ENCODE measurements around the gene LZIC.

LZIC gene

GRCh38 chr1:9912264-9912936 lies 30.8 kb downstream of the LZIC start:
- no peak for DNase-seq (ENCODE audit: low read depth, low spot score)
- no peak overlapping the region for H3K27ac ChIP-seq

GRCh38 chr1:9910423-9911178 lies 32.6 kb downstream of the LZIC start:
- peak overlapping the region; percentile 85 for H3K27ac ChIP-seq
- DNase-seq (ENCODE audit: low read depth, low spot score), result peak; percentile 93

GRCh38 chr1:9910076-9910422 lies 33.1 kb downstream of the LZIC start, which contains the start of gene CTNNBIP1:
Gene CTNNBIP1 (minus strand): TSS chr1:9910269. CDS start chr1:9872064, 38,205 bp downstream.
- peak within 1 kb of the TSS; percentile 85 for H3K27ac ChIP-seq
- no peak for DNase-seq (ENCODE audit: low read depth, low spot score)

GRCh38 chr1:9909234-9910046 lies 33.8 kb downstream of the LZIC start:
- DNase-seq (ENCODE audit: low read depth, low spot score), result no peak
- peak overlapping the region; percentile 85 for H3K27ac ChIP-seq

- H3K27ac ChIP-seq, result peak overlapping the region; percentile 85
- no peak for DNase-seq (ENCODE audit: low read depth, low spot score)
These were observed 34.3 kb downstream of the LZIC start for GRCh38 chr1:9908871-9909233.

- no peak for DNase-seq (ENCODE audit: low read depth, low spot score)
- peak overlapping the region; percentile 85 for H3K27ac ChIP-seq
These were observed 35.8 kb downstream of the LZIC start for GRCh38 chr1:9907441-9907840.

GRCh38 chr1:9906466-9906865 lies 36.7 kb downstream of the LZIC start:
- no peak overlapping the region for H3K27ac ChIP-seq
- no peak for DNase-seq (ENCODE audit: low read depth, low spot score)

GRCh38 chr1:9905010-9905409 lies 38.2 kb downstream of the LZIC start:
- H3K27ac ChIP-seq, result no peak overlapping the region
- no peak for DNase-seq (ENCODE audit: low read depth, low spot score)

GRCh38 chr1:9904596-9904995 lies 38.6 kb downstream of the LZIC start:
- H3K27ac ChIP-seq, result no peak overlapping the region

GRCh38 chr1:9903801-9904527 lies 39.2 kb downstream of the LZIC start:
- no peak overlapping the region for H3K27ac ChIP-seq
- DNase-seq (ENCODE audit: low read depth, low spot score), result no peak

More at GRCh38 chr1:9904596-9904995, 38.6 kb downstream of the LZIC start:
- no peak for DNase-seq (ENCODE audit: low read depth, low spot score)

- DNase-seq (ENCODE audit: low read depth, low spot score), result no peak
These were observed 41.1 kb downstream of the LZIC start for GRCh38 chr1:9902060-9902452.

GRCh38 chr1:9901148-9902059 lies 41.8 kb downstream of the LZIC start:
- peak overlapping the region; percentile 62 for H3K27ac ChIP-seq
- DNase-seq (ENCODE audit: low read depth, low spot score), result no peak

More at GRCh38 chr1:9902060-9902452, 41.1 kb downstream of the LZIC start:
- H3K27ac ChIP-seq, result peak overlapping the region; percentile 62

GRCh38 chr1:9900142-9901043 lies 42.8 kb downstream of the LZIC start:
- DNase-seq (ENCODE audit: low read depth, low spot score), result no peak
- peak overlapping the region; percentile 62 for H3K27ac ChIP-seq

GRCh38 chr1:9894115-9894514 lies 49.1 kb downstream of the LZIC start:
- peak overlapping the region; percentile 99 for H3K27ac ChIP-seq
- no peak for DNase-seq (ENCODE audit: low read depth, low spot score)

GRCh38 chr1:9892563-9893528 lies 50.3 kb downstream of the LZIC start:
- peak; percentile 90 for DNase-seq (ENCODE audit: low read depth, low spot score)
- H3K27ac ChIP-seq, result peak overlapping the region; percentile 99

- DNase-seq (ENCODE audit: low read depth, low spot score), result no peak
- peak overlapping the region; percentile 99 for H3K27ac ChIP-seq
These were observed 52.0 kb downstream of the LZIC start for GRCh38 chr1:9891207-9891606.

GRCh38 chr1:9890224-9890731 lies 52.9 kb downstream of the LZIC start:
- H3K27ac ChIP-seq, result peak overlapping the region; percentile 99
- peak; percentile 81 for DNase-seq (ENCODE audit: low read depth, low spot score)
